ENCODE results near the gene GPX5.
"Not testable (repeated sequence)": the region's sequence is repeated elsewhere in the genome, so short reads cannot be mapped to it uniquely, and the experiment has no call there.

DNA sequence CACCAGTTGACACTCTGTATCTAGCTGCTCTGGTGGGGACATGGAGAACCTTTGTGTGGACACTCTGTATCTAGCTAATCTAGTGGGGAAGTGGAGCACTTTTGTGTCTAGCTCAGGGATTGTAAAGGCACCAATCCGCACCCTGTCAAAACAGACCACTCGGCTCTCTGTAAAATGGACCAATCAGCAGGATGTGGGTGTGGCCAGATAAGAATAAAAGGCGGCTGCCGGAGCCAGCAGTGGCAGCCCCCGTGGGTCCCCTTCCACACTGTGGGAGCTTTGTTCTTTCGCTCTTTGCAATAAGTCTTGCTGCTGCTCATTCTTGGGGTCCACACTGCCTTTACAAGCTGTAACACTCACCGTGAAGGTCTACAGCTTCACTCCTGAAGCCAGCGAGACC lies 13.3 kb upstream of the GPX5 start:
- TF ChIP-seq, protein P1, sequence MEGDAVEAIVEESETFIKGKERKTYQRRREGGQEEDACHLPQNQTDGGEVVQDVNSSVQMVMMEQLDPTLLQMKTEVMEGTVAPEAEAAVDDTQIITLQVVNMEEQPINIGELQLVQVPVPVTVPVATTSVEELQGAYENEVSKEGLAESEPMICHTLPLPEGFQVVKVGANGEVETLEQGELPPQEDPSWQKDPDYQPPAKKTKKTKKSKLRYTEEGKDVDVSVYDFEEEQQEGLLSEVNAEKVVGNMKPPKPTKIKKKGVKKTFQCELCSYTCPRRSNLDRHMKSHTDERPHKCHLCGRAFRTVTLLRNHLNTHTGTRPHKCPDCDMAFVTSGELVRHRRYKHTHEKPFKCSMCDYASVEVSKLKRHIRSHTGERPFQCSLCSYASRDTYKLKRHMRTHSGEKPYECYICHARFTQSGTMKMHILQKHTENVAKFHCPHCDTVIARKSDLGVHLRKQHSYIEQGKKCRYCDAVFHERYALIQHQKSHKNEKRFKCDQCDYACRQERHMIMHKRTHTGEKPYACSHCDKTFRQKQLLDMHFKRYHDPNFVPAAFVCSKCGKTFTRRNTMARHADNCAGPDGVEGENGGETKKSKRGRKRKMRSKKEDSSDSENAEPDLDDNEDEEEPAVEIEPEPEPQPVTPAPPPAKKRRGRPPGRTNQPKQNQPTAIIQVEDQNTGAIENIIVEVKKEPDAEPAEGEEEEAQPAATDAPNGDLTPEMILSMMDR (IDR thresholded peaks at IDR 0.05): not testable (repeated sequence)
- TF ChIP-seq POLR2A (IDR thresholded peaks at IDR 0.05); POLR2AphosphoS5 (IDR thresholded peaks at IDR 0.05; ENCODE audit: insufficient read depth in 1 of 2, low read depth in 1 of 2): not testable (repeated sequence)

All from vagina (tissue), 2 donors.